Parathyroid adenoma (tissue), 2 donors: ENCODE data around the gene KMT2C.

Experiments
- H2AFZ ChIP-seq: fragments of 300-600 bp; sonication (generic); one replicate; pipeline ENCODE4 v1.7.0; 2017; ENCODE audit warnings: antibody characterized with exemption, mild to moderate bottlenecking
- H3K27ac ChIP-seq: fragments of 300-600 bp; sonication (generic); one replicate; pipeline ENCODE4 v1.7.0; 2017
- H3K27me3 ChIP-seq: fragments of 300-600 bp; sonication (generic); one replicate; pipeline ENCODE4 v1.7.0; 2017; ENCODE audit warnings: low read length; ENCODE audit not compliant: control insufficient read depth, insufficient read depth
- H3K36me3 ChIP-seq: fragments of 300-600 bp; sonication (generic); one replicate; pipeline ENCODE4 v1.7.0; 2017; ENCODE audit warnings: low read length; ENCODE audit not compliant: control insufficient read depth, insufficient read depth
- H3K4me1 ChIP-seq: fragments of 300-600 bp; sonication (generic); one replicate; pipeline ENCODE4 v1.7.0; 2017; ENCODE audit warnings: control low read depth
- H3K4me2 ChIP-seq: fragments of 300-600 bp; sonication (generic); one replicate; pipeline ENCODE4 v1.7.0; 2017; ENCODE audit warnings: low read length
- H3K4me3 ChIP-seq: fragments of 300-600 bp; sonication (generic); one replicate; pipeline ENCODE4 v1.7.0; 2017; ENCODE audit warnings: low read depth, low read length
- H3K79me2 ChIP-seq: fragments of 300-600 bp; sonication (generic); one replicate; pipeline ENCODE4 v1.7.0; 2017; ENCODE audit warnings: control low read depth
- H3K9ac ChIP-seq: fragments of 300-600 bp; sonication (generic); one replicate; pipeline ENCODE4 v1.7.0; 2017; ENCODE audit warnings: mild to moderate bottlenecking
- H3K9me3 ChIP-seq: fragments of 300-600 bp; sonication (generic); one replicate; pipeline ENCODE4 v1.7.0; 2017; ENCODE audit warnings: low read length; ENCODE audit not compliant: control insufficient read depth
- TF ChIP-seq, protein P1 (sequence below): fragments of 300-600 bp; sonication (generic); IDR thresholded peaks from one replicate; pipeline ENCODE4 v1.7.0; 2017; ENCODE audit warnings: antibody characterized with exemption, mild to moderate bottlenecking
- donor health status: primary hyperparathyroidism.

KMT2C gene

DNA sequence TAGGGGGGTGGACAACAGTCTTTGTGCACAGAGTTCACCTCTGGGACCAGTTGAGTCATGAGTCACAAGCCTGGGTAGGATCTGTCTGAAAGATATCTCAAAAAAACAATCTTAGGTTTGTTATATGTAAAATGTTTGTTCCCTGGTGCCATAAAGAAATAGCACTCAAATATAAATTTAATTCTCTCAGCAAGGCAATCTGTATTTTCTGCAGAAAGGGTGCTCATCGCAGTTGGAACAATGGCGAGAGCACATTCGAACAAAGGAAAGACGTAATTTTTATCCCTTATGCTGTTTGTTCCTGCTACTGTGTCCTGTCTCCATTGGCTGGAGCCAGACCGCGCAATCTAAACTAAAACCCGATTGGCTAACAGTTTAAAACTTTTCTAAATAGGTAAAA is 346.6 kb downstream of the KMT2C start:
- H3K79me2 ChIP-seq = peaks cover 26% of the 10 kb centered on the region
- H3K4me2 ChIP-seq = no peak overlapping the region

DNA sequence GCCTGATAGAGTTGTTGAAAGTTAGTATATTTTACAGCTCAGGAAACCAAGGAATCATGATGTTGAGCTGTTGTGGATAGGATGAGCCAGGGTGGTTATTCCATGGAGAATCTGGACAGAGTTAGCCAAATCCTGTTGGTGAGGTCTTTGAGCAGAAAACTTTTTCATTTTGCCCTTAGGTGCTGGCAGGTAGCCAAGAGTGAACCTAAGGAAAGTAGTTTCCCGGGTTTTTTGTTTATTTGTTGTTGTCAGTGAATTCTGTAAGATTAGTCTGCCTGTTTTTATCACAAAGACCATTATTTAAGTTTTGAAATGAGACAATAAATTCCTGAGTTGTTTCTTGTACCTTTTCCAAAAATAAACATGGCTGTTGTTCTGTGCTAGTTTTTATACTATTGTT is 349.3 kb downstream of the KMT2C start:
- Histone ChIP-seq H3K4me2 (no peak overlapping the region), H3K4me1 (peaks cover 7% of the 10 kb centered on the region), H3K9me3 (no peaks in the 10 kb centered on the region), H3K27me3 (no peaks in the 10 kb centered on the region), H2AFZ (no peak overlapping the region), H3K9ac (no peak overlapping the region), H3K36me3 (no peaks in the 10 kb centered on the region), H3K27ac (no peak overlapping the region), H3K4me3 (no peak overlapping the region), H3K79me2 (peaks cover 23% of the 10 kb centered on the region)
- TF ChIP-seq, protein P1, sequence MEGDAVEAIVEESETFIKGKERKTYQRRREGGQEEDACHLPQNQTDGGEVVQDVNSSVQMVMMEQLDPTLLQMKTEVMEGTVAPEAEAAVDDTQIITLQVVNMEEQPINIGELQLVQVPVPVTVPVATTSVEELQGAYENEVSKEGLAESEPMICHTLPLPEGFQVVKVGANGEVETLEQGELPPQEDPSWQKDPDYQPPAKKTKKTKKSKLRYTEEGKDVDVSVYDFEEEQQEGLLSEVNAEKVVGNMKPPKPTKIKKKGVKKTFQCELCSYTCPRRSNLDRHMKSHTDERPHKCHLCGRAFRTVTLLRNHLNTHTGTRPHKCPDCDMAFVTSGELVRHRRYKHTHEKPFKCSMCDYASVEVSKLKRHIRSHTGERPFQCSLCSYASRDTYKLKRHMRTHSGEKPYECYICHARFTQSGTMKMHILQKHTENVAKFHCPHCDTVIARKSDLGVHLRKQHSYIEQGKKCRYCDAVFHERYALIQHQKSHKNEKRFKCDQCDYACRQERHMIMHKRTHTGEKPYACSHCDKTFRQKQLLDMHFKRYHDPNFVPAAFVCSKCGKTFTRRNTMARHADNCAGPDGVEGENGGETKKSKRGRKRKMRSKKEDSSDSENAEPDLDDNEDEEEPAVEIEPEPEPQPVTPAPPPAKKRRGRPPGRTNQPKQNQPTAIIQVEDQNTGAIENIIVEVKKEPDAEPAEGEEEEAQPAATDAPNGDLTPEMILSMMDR = no peak

More for the DNA sequence above, 346.6 kb downstream of the KMT2C start:
- H3K27ac ChIP-seq = no peak overlapping the region
- H3K4me1 ChIP-seq = peaks cover 7% of the 10 kb centered on the region
- TF ChIP-seq, protein P1 = no peak
- no peak overlapping the region for H3K4me3 ChIP-seq
- H3K36me3 ChIP-seq = no peaks in the 10 kb centered on the region
- H2AFZ ChIP-seq = no peak overlapping the region
- H3K9me3 ChIP-seq = no peaks in the 10 kb centered on the region
- H3K27me3 ChIP-seq = no peaks in the 10 kb centered on the region
- no peak overlapping the region for H3K9ac ChIP-seq

DNA sequence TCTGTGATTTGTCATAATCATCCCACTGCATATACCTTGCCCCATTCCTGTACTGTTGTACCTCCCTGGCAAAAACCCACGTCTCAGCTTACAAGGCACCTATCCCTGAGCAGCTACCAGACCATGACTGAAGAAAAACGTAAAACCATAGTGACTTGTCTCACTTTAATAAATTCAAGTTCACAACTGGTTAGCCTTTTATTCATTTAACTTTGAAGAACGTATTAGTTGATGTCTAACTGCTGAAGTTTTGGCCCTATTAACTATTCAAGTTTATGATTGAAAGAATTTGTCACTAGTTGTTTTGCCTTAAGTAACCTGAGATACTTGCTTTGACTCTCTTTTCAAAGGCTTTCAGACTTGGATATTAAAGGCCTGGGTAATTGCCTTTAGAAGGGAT is 350.7 kb downstream of the KMT2C start:
- H2AFZ ChIP-seq = no peak overlapping the region
- no peaks in the 10 kb centered on the region for H3K9me3 ChIP-seq
- no peak overlapping the region for H3K4me3 ChIP-seq
- H3K4me2 ChIP-seq = no peak overlapping the region
- no peak overlapping the region for H3K9ac ChIP-seq
- peaks cover 7% of the 10 kb centered on the region for H3K4me1 ChIP-seq
- TF ChIP-seq, protein P1 = no peak
- no peaks in the 10 kb centered on the region for H3K36me3 ChIP-seq
- no peaks in the 10 kb centered on the region for H3K27me3 ChIP-seq
- H3K79me2 ChIP-seq = peaks cover 17% of the 10 kb centered on the region
- no peak overlapping the region for H3K27ac ChIP-seq
